Panc1 (cell line): ENCODE measurements around the gene ASTN2.

Source experiments
- CTCF ChIP-seq: fragments of 450-650 bp; IDR thresholded peaks from 2 replicates; pipeline ENCODE4 v1.5.1; 2017; ENCODE audit warnings: mild to moderate bottlenecking
- POLR2AphosphoS5 ChIP-seq: IDR thresholded peaks from 2 replicates; pipeline ENCODE4 v1.6.1; 2012; ENCODE audit warnings: mild to moderate bottlenecking, low read depth, low read length, moderate library complexity
- REST ChIP-seq, 2 experiments: IDR thresholded peaks; 2 replicates each; pipeline ENCODE4 v1.6.1; 2011 to 2012; ENCODE audit warnings: low read depth in 2 of 2, control low read depth in 1 of 2, low read length in 1 of 2, mild to moderate bottlenecking in 1 of 2, moderate library complexity in 1 of 2; ENCODE audit not compliant: insufficient read depth in 1 of 2
- SIN3A ChIP-seq: IDR thresholded peaks from 2 replicates; pipeline ENCODE4 v1.6.1; 2012; ENCODE audit warnings: low read depth, mild to moderate bottlenecking, low read length, moderate library complexity, borderline replicate concordance; ENCODE audit not compliant: insufficient read depth
- TCF7L2 ChIP-seq: IDR thresholded peaks from 2 replicates; pipeline ENCODE4 v1.6.1; 2011; ENCODE audit warnings: mild to moderate bottlenecking, low read depth, low read length, inconsistent platforms

GRCh38 chr9:117182046-117182445 lies 232.8 kb downstream of the ASTN2 start:
- TF ChIP-seq CTCF (no peak), POLR2AphosphoS5 (no peak), TCF7L2 (no peak), SIN3A (no peak), REST (IDR thresholded peaks at IDR 0.05; ENCODE audit: insufficient read depth in 1 of 2, low read depth in 2 of 2, low read length in 1 of 2) (no peak)
